Measurements from ENCODE around the gene TMEM176B. TPM values are rescaled to one million over a fixed set of nuclear protein-coding genes. Genes with fewer than 3 reads are reported as not detected.
A peak's percentile ranks its signal among the peaks of the same experiment; 100 is the strongest.

TMEM176B gene
- total RNA-seq, 1 donor from 2014 or later: 3.1 TPM

- H3K4me1 Mint-ChIP-seq: no peaks in the 10 kb centered on the region
- H3K9me3 Mint-ChIP-seq: peaks cover 5% of the 10 kb centered on the region
- no peak for TF ChIP-seq CTCF (conservative IDR thresholded peaks at IDR 0.05)
- no peak for DNase-seq (ENCODE audit: low read depth, low spot score)
- H3K36me3 Mint-ChIP-seq (ENCODE audit: low read depth): peaks cover 7% of the 10 kb centered on the region
- peaks cover 25% of the 10 kb centered on the region for H3K27me3 Mint-ChIP-seq (ENCODE audit: low read depth)
- no peak overlapping the region for H3K4me3 Mint-ChIP-seq
- no peak overlapping the region for H3K27ac Mint-ChIP-seq (ENCODE audit: unreplicated experiment)
These were observed 6.7 kb upstream of the TMEM176B start for GRCh38 chr7:150806863-150807262.

- peaks cover 4% of the 10 kb centered on the region for H3K36me3 Mint-ChIP-seq (ENCODE audit: low read depth)
These were observed 6.3 kb upstream of the TMEM176B start for GRCh38 chr7:150806454-150806853.

GRCh38 chr7:150805864-150806263, 5.7 kb upstream of the TMEM176B start:
- Mint-ChIP-seq H3K9me3 (peaks cover 5% of the 10 kb centered on the region), H3K27me3 (ENCODE audit: low read depth) (peaks cover 34% of the 10 kb centered on the region), H3K4me1 (no peaks in the 10 kb centered on the region), H3K27ac (ENCODE audit: unreplicated experiment) (no peak overlapping the region), H3K36me3 (ENCODE audit: low read depth) (peaks cover 4% of the 10 kb centered on the region), H3K4me3 (no peak overlapping the region)
- DNase-seq (ENCODE audit: low read depth, low spot score): no peak
- no peak for TF ChIP-seq CTCF (conservative IDR thresholded peaks at IDR 0.05)

More at GRCh38 chr7:150806454-150806853, 6.3 kb upstream of the TMEM176B start:
- TF ChIP-seq CTCF (conservative IDR thresholded peaks at IDR 0.05): no peak
- DNase-seq (ENCODE audit: low read depth, low spot score): no peak
- Mint-ChIP-seq H3K27me3 (ENCODE audit: low read depth) (peaks cover 28% of the 10 kb centered on the region), H3K27ac (ENCODE audit: unreplicated experiment) (no peak overlapping the region), H3K9me3 (peaks cover 5% of the 10 kb centered on the region), H3K4me3 (no peak overlapping the region), H3K4me1 (no peaks in the 10 kb centered on the region)

GRCh38 chr7:150804802-150805201, 4.6 kb upstream of the TMEM176B start:
- peaks cover 5% of the 10 kb centered on the region for H3K9me3 Mint-ChIP-seq
- peaks cover 29% of the 10 kb centered on the region for H3K27me3 Mint-ChIP-seq (ENCODE audit: low read depth)
- no peaks in the 10 kb centered on the region for H3K4me1 Mint-ChIP-seq
- H3K27ac Mint-ChIP-seq (ENCODE audit: unreplicated experiment): peak overlapping the region; percentile 81
- H3K36me3 Mint-ChIP-seq (ENCODE audit: low read depth): peaks cover 4% of the 10 kb centered on the region
- no peak for TF ChIP-seq CTCF (conservative IDR thresholded peaks at IDR 0.05)
- no peak for DNase-seq (ENCODE audit: low read depth, low spot score)
- no peak overlapping the region for H3K4me3 Mint-ChIP-seq

GRCh38 chr7:150803161-150803860, 3.1 kb upstream of the TMEM176B start:
- no peak for TF ChIP-seq CTCF (conservative IDR thresholded peaks at IDR 0.05)
- H3K9me3 Mint-ChIP-seq: peaks cover 3% of the 10 kb centered on the region
- no peak overlapping the region for H3K27ac Mint-ChIP-seq (ENCODE audit: unreplicated experiment)
- peaks cover 4% of the 10 kb centered on the region for H3K36me3 Mint-ChIP-seq (ENCODE audit: low read depth)
- no peak overlapping the region for H3K4me3 Mint-ChIP-seq
- peaks cover 44% of the 10 kb centered on the region for H3K27me3 Mint-ChIP-seq (ENCODE audit: low read depth)
- DNase-seq (ENCODE audit: low read depth, low spot score): no peak
- H3K4me1 Mint-ChIP-seq: no peaks in the 10 kb centered on the region

All from neural crest cell (in vitro differentiated cells).